GM12874 (cell line): ENCODE results near the gene ACSF3.

Source experiments
- TF ChIP-seq, protein P1 (sequence below): IDR thresholded peaks from 2 replicates; pipeline ENCODE4 v1.5.1; 2011; ENCODE audit warnings: low read depth, mild to moderate bottlenecking, control low read depth, low read length, moderate library complexity; ENCODE audit not compliant: insufficient read depth

The ACSF3 gene

DNA sequence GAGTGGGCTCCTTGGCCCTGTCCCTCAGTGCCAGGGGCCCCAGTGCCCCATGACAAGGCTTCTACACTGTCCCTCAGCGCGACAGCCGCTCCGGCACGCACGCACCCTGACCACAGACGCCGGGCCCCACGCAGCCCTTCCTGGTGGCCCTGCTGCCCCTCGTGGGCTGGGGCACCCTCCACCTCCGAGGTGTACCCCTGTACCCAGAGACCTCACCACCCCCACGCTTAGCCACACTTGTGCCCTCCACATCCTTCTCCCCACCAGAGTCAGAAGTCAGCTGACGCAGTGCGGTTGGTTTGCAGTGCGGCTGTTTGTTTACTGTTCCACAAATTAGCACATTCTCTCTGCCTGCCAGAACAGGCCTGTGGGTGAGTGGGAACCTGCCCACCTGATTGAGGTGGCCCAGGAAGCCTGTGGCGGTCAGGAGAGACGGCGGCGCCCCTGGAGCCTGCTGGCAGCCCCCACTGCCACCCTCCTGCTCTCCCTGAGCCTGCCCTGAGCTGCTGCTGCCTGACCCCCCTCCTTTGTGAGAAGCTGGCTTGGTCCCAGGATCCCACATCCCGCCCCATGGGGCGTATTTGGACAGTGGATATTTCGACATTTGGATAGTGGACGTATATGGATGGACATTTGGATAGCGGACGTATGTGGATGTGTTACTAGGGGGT lies 39.9 kb downstream of the ACSF3 start:
- TF ChIP-seq, protein P1, sequence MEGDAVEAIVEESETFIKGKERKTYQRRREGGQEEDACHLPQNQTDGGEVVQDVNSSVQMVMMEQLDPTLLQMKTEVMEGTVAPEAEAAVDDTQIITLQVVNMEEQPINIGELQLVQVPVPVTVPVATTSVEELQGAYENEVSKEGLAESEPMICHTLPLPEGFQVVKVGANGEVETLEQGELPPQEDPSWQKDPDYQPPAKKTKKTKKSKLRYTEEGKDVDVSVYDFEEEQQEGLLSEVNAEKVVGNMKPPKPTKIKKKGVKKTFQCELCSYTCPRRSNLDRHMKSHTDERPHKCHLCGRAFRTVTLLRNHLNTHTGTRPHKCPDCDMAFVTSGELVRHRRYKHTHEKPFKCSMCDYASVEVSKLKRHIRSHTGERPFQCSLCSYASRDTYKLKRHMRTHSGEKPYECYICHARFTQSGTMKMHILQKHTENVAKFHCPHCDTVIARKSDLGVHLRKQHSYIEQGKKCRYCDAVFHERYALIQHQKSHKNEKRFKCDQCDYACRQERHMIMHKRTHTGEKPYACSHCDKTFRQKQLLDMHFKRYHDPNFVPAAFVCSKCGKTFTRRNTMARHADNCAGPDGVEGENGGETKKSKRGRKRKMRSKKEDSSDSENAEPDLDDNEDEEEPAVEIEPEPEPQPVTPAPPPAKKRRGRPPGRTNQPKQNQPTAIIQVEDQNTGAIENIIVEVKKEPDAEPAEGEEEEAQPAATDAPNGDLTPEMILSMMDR, result no peak

DNA sequence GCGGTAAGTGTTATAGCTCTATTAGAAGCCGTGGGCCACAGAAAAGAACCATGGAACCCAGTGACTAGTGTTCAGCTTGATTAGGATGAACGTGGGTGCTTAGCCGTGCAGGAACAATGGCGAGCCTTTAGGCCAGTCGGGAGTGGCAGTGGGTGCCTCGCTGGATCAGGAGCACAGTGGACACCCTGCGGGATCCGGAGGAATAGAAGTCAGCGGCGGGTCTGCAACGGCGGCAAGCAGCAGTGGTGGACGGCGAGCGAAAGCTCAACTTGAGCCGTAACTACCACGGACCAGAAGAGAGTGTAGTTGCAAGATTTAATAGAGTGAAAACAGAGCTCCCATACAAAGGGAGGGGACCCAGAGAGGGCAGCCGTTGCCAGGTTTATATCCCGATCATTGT lies 40.6 kb downstream of the ACSF3 start:
- TF ChIP-seq, protein P1, result no peak

DNA sequence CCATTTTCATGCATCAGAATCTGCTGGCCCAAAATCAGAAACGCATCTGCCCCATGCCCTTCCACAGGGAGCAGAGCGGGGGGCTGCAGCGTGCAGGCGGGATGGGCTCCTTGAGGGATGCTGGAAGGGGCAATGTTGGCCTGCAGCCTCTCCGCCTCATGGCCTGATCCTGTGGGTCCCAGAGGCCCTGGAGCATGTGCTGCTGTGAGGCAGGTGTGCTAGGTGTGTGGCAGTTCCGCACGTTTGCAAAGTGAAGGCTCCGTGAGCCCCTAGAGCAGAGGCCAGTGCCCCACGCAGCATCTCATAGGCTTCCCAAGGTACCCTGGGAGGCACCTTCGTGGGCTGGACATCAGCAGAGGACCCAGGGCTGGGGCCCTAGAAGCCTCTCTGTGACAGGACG lies 41.5 kb downstream of the ACSF3 start:
- TF ChIP-seq, protein P1, result no peak

DNA sequence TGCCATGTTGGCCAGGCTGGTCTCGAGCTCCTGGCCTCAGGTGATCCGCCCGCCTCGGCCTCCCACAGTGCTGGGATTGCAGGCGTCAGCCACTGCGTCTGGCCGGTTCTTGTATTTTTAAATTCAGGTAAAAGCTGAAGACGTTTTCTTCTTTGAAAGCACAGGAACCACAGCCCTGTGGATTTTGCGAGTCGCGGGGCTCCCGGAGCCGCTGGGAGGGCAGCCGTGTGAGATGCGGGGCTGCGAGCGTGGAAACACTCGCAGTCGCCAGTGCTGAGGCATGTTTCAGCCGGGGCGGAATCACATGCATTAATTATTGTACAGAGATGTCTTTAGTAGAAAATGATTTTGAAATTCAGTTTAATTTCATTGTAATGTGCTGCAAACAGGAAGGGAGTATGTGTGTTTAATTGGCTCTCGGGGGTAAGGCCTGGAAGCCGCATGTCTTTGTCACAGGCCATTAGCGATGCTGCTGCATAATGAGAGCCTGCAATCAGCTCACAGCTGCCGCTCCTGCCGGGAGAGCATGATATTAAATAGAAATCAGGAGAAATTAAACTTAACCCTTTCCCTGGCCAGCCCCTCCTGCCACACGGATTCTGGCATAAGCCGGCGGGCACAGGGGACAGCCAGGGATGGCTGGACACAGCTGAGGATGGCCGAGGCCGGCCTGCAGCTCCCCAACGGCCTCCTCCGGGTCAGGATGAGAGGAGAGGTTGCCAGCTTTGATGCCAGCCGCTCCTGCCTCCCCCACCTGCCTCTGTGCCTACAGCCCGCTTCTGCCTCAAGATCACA lies 42.5 kb downstream of the ACSF3 start:
- TF ChIP-seq, protein P1, result no peak

DNA sequence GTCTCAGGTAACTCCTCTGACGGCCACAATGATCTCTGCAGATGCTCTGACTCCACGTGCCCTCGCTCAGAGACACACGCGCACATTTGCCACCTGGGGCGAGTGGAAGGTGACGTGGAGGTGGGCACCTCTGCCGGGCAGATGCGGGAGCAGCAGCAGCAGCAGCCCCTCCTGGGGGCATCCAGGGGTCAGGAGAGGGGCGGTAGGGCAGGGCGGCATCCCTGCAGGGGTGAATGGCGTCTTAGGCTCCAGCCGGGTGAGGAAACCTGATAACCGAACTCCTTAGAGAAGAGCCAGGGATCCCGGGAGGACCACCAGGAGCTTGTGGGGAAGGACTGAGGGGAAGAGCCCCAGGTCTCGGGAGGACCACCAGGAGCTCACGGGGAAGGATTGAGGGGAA lies 43.3 kb downstream of the ACSF3 start:
- TF ChIP-seq, protein P1, result no peak

DNA sequence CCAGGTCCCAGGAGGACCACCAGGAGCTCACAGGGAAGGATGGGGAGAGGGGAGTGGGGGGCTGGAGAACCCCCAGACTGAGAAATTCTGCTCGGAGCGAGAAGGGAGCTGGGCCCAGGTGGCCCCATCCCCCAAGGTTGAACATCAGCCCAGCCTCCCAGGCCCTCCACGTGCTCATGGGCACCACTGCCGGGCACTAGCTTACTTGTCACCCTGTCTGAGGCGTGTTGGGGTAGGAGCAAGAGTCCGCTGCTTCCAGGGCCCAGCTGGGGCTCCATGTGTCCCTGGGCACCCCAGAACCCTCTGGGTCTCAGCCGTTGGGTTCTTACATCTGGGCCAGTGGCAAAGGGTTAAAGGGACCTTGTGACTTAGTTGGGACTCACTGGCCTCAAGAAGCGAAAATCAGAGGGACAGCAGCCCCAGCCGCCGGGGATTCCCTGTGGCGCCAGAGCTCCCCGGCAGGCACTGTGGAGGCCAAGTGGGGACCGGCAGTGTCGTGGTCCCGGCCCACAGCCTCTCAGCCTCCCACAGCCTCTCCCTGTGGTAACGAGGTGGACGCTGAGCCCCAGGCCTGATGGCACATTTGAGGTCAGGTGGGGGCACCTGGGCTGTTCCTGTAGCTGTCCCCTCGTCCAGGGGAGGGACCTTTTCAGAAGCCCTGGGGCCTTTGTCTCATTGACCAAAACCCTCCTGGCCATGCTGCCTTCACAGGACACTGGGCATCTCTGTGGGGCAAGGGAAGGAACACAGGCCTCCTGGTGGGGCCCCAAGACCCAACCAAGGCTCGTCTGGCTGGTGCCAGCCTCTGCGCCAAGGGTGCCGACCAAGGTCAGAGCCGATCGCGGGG lies 44.2 kb downstream of the ACSF3 start:
- TF ChIP-seq, protein P1, result no peak

DNA sequence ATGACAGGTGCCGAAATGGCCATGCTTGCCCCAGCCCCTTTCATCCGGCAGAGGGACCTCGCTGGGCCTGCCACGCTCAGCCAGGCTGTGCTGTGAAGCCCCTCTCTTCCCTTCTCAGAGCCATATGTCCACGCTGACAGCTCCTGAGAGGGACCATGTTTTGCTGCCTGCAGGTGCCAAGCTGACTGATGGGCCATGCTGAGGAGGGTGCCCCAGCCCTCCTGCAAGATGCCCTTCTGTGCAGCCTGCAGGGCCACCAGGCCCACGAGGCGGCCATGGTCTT lies 44.8 kb downstream of the ACSF3 start:
- TF ChIP-seq, protein P1, result no peak
